G401 (cell line): ENCODE data around the gene TNFAIP8. TPM values are rescaled to one million over a fixed set of nuclear protein-coding genes. Genes with fewer than 3 reads are reported as not detected.
A peak's percentile ranks its signal among the peaks of the same experiment; 100 is the strongest.

Experiments used
- DNase-seq: peaks from one replicate; pipeline ENCODE4 v3.0.0-alpha.2; 2015; ENCODE audit warnings: low spot score
- in situ Hi-C: cut with HindIII; loops from 2 replicates; pipeline ENCODE4 v1.10.0; 2016; ENCODE audit warnings: low sequenced_read_pairs, mixed read lengths
- total RNA-seq: library from RNA; depleted of rRNA; stranded (reverse); fragments of >200 nt; shearing (Covaris generic); gene quantifications from 2 replicates; pipeline ENCODE4 v1.2.3, GENCODE V29; 2014; rRNA removed

TNFAIP8 gene
- 22.6 and 39.4 TPM in 2 replicates for total RNA-seq

- in situ Hi-C loops, result no loop called here
Observed at GRCh38 chr5:119355685-119356611, at the start of gene TNFAIP8. Gene TNFAIP8 (plus strand): TSS chr5:119356019. CDS start chr5:119356091, 72 bp downstream.

DNA sequence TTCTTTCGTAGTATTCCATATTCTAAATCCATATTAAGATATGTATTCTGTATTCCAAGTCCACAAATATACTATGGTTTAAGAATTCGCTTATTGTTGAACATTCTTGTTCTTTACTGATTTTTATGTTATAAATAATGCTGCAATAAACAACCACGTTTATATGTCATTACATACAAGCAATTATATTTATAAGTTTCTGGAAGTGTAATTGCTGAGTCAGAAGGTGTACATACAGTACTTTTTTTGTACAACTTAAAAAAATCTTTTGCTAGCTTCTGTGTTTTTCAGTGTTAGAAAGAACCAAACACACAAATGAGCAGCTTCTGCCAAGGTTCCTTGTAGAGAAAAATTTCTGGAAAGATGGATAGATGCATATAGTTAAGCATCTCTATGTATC lies 48.6 kb upstream of the TNFAIP8 start:
- in situ Hi-C loops, result no loop called here

More at GRCh38 chr5:119355685-119356611, at the start of gene TNFAIP8:
- DNase-seq, result peak; percentile 3

DNA sequence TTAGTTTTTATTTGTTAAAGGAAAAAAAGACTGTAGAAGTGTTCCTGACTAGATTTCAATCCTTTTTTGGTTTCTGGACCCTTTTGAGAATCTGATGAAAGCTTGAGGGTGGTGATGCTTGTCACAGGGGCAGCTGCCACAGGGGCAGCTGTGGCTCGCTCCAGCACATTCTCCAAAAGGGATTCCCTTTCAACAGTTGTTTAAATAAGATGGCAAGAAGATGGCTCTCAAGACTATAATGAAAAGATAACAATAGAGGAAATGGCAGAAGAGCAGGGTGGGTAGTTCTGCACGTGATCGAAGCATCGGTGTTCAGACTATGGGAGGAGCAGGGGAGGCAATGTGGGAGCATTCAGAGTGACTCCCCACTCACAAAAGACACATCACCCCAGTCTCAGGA lies 46.5 kb upstream of the TNFAIP8 start:
- in situ Hi-C loops, result no loop called here

More for the DNA sequence above, 48.6 kb upstream of the TNFAIP8 start:
- DNase-seq, result no peak

GRCh38 chr5:119311688-119312087 lies 44.1 kb upstream of the TNFAIP8 start:
- in situ Hi-C loops, result no loop called here
- no peak for DNase-seq

More for the DNA sequence above, 46.5 kb upstream of the TNFAIP8 start:
- DNase-seq, result no peak

DNA sequence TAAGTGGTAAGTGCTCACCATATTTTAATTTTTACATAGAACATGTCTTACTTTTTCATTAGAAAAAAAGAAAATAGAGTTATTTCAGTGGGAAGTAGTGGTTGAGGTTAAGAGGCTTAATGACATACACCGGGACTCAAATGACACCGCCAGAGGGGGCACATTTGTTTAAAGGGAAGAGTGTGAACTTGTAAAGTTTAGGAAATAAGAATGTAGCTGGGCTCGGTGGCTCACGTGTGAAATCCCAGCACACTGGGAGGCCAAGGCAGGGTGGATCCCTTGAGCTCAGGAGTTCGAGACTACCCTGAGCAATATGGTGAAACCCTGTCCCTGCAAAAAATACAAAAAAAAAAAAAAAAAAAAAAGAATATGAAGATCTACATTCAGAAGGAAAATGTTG lies 43.4 kb upstream of the TNFAIP8 start:
- in situ Hi-C loops, result no loop called here
- DNase-seq, result no peak

DNA sequence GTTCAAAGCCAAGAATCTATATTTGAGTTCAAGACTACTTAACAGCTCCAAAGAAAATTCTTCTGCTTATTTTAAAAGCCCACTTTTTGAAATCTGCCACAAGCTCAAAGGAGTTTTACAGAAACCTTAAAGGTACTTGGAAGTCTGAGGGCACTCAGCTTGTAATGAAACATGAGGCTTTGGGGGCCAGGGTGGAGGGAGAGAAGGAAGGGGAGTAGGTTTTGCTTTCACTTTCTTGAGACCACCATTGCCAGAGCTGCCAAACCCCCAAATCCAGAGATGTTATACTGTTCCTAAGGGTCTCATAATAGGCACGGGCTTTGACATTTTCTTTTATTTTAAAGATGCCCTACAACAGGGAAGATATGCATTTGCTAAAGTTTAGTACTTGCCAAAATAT lies 42.6 kb upstream of the TNFAIP8 start:
- DNase-seq, result no peak
- in situ Hi-C loops, result no loop called here

DNA sequence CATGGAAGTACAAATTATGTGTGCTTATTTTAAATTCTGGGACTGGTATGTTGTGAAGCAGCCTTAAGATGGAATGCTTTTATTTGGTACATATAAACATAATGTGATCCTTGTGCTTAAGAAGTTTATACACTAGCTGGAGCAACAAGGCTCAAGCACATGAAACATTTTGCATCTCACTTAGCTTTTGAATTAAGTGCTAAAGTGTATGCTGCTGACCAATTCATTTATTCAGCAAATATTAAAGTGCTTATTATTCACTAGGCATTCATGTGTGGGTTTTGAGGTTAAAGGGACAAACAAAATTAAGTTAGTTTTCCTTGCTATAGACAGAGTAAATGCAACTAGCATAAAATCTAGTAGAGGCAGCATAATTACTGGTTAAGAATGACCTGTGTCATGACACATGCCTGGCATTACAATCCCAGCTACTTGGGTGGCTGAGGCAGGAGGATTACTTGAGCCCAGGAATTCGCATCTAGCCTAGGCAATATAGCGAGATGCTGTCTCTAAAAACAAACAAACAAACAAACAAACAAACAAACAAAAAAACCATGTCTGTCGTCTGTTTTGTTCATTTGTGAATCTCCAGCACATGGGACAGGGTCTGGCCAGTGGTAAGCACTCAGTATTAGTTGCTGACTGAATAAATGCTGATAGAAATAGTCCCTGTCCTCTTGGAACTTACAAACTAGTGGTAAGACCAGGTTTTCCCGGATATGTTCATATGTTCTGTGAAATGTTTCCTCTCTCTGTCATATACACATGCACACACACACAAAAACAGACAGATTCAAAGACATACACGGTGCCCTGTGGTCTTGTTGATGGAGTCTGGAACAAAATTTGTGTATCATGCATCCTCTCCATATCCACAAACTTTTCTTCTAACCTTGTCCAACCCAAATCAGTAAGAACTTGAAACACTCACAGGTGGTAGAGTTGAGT lies 41.9 kb upstream of the TNFAIP8 start:
- in situ Hi-C loops, result no loop called here

DNA sequence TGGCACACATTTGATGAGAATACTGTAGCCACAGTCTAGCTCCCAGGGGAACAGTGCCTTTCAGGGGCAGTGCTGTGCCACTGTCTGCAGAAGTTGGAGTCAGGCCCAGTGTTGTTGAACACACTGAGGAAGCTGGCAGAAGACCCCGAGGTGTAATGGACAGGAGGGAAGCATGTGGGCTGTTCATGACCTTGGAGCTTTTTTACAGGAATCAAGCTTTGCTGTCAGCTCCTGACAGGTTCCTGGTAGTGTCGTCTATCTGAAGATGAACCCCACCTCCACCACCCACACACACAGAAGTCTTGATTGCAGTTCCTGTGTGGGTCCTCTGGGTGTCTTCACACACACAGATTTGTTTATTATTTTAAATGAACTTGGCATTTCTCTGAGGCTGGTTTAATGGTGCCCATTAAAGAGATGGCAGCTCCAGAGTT lies 40.3 kb upstream of the TNFAIP8 start:
- in situ Hi-C loops, result no loop called here
- DNase-seq, result no peak

More for the DNA sequence above, 41.9 kb upstream of the TNFAIP8 start:
- DNase-seq, result no peak

GRCh38 chr5:119316086-119316485 lies 39.7 kb upstream of the TNFAIP8 start:
- no peak for DNase-seq
- in situ Hi-C loops, result no loop called here

DNA sequence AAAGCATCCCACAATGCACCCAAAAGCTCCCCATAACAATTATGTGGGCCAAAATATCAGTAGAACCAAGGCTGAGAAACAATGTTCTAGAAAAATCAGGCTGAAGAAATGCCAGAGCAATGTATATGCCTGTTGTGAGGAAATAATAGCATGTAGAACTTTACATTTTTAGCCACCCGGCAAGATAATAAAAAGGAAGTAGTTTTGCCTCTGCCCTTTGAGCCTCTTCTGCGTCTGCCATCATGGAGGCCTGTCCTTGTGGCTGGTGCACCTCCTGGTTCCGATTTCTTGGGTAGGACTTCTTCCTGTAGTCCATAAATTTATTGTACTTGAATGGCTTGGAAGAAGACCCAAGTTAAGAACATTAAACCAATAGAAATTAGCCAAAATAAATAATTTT lies 38.9 kb upstream of the TNFAIP8 start:
- DNase-seq, result no peak
- in situ Hi-C loops, result no loop called here

DNA sequence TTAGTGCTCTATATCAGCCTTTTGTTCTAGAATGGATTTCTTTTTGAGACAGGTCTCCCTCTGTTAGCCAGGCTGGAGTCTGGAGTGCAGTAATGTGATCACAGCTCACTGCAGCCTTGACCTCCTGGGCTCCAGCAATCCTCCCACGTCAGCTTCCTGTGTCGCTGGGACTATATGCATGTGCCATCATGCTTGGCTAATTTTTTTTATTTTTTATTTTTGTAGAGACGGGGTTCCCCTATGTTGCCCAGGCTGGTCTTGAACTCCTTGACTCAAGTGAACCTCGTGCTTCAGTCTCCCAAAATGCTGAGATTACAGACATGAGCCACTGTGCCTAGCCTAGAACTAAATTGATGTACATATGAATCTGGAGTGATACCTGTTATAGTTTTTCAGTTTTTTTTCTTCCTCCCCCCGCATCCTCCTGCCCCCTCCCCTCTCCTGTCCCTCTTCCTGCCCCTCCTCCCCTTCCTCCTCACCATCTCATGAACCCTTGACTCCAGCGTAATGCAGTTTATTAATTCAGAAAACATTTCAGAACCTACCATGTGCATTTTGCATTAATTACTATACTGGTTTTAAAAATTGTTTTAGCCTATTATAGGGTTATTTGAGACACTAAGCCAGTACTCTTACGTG lies 37.4 kb upstream of the TNFAIP8 start:
- in situ Hi-C loops, result no loop called here
- no peak for DNase-seq

DNA sequence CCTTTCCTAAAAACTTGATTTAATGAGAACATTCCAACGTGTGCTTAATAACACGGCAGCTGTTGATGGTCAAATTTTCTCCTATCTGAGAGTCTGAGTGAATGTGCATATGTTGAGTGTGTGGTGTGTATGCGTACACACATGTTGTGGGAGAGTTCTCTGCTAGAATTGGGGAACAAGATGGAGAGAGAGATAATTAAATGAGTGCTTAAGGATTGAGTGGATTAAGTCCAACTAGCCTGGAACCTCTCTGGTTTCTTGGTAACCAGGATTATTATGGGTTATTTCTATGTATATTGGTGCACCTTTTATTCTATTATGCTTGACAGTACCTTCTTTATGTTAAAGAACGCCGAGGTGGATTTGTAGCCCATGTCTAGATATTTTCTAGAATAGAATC lies 36.4 kb upstream of the TNFAIP8 start:
- in situ Hi-C loops, result no loop called here

GRCh38 chr5:119319890-119320289 lies 35.9 kb upstream of the TNFAIP8 start:
- no peak for DNase-seq
- in situ Hi-C loops, result no loop called here

More for the DNA sequence above, 36.4 kb upstream of the TNFAIP8 start:
- DNase-seq, result no peak

GRCh38 chr5:119321569-119322311 lies 34.1 kb upstream of the TNFAIP8 start:
- DNase-seq, result no peak
- in situ Hi-C loops, result no loop called here

- in situ Hi-C loops, result no loop called here
- peak; percentile 18 for DNase-seq
Observed at GRCh38 chr5:119322312-119322947, 33.4 kb upstream of the TNFAIP8 start.

DNA sequence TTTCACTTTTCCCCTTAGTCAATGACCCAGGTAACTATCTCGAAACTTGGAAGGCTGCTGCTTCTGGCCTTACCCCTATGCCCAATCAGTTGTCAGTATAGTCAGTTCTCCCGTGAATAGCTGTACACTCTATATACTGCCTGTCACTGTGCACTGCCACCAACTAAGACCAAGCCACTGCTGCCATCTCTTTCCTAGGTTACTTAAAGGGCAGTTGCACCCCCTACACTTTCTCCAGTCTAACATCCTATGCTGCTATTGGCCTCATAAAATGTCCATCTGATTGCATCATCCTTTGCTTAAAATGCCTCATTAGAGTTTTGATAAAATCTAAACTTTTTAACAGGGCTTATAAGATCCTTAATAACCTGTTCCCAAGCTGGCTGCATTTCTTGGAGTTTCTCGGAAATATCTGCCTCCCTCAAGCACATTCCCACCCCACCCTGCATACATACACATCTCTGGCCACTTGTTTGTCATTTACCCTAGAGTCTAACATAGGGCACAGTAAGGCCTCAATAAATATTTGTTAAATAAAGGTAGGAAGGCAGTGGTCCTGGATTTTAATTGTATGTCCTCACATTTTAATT lies 32.8 kb upstream of the TNFAIP8 start:
- in situ Hi-C loops, result no loop called here
- DNase-seq, result peak; percentile 10

DNA sequence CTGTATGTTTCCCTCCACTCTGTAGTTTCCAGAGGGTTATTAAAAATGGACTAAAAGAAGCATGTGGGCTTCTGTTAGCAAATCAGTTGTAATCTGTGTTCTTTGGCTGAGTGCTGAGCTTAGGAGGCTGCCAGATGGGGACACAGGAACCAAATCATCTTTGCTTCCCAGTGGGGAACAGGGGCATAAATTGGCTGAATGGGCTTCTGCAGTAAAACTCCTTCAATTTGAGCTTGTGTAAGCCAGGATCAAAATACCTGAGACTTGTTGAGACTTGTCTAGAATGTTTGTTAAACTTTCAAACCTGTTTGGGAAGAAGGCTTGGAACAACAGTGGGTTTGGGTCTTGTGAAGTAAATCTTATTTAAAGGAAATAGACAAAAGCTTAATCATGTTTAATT lies 32.2 kb upstream of the TNFAIP8 start:
- DNase-seq, result peak; percentile 31
- in situ Hi-C loops, result no loop called here

- in situ Hi-C loops, result no loop called here
- DNase-seq, result no peak
Observed at GRCh38 chr5:119324842-119325241, 31.0 kb upstream of the TNFAIP8 start.
